NK-92 (cell line): ENCODE results near the gene EXOC3L2.

Experiments used
- DNase-seq: peaks from one replicate; lab custom pipeline; 2025; ENCODE audit not compliant: unreplicated experiment; lab: John Stamatoyannopoulos, UW

Gene EXOC3L2

DNA sequence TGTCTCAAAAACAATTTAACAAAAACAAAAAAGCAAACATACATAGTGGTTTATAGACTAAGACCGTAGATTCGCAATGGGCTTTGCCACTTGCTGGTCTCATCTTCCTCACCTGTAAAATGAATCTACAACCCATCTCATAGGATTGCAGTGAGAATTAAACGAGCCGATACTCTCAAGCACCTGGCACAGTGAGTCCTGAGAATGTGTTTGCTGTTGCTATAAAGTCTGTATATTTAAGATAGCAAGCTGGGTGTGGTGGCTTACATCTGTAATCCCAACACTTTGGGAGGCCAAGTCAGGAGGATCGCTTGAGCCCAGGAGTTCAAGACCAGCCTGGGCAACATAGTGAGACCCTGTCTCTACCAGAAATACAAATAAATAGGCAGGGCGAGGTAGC lies 22.5 kb downstream of the EXOC3L2 start:
- DNase-seq = no peak

DNA sequence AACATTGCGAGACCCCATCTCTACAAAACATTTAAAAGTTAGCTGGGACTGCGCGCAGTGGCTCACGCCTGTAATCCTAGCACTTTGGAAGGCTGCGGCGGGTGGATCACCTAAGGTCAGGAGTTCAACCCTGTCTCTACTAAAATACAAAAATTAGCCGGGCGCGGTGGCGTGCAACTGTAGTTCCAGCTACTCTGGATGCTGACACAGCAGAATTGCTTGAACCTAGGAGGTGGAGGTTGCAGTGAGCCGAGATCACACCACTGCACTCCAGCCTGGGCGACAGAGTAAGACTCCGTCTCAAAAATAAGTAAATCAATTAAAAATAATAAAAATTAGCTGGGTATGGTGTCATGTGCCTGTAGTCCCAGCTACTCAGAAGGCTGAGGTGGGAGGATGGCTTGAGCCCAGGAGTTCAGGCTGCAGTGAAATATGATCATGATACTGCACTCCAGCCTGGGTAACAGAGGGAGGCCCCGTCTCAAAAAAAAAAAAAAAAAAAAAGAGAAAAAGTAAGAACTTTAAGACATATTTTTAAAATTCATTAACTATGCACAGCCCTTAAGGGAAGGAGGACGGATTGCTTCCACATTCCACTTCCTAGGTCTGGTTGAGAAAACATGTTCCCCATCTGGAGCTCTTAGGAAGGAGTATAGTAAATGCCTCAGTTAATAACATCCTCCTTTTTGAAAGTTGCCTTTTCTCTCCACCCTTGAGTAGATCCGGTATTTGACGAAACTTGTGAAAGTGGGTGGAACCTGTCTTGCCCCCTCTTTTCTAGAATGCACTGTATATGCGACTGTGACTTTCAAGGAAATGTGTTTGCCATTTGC lies 26.1 kb downstream of the EXOC3L2 start:
- no peak for DNase-seq

DNA sequence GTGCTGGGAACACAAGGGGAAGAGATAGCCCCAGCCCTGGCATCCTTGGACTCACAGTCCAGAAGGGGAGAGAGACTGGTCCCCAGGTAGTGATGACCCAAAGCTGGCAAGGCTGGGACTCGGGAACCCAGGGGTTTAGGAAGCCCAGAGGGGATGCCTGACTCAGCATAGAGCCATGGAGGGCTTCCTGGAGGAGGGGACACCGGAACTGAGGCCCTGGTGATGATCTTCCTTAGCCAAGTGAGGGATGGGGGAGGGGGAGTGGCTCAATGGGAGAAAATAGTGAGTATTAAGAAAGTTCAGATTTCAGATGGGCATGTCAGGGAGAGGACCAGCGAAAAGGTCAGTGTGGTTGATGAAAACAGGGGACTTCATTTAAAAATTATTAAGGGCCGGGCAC lies 26.8 kb downstream of the EXOC3L2 start:
- no peak for DNase-seq

DNA sequence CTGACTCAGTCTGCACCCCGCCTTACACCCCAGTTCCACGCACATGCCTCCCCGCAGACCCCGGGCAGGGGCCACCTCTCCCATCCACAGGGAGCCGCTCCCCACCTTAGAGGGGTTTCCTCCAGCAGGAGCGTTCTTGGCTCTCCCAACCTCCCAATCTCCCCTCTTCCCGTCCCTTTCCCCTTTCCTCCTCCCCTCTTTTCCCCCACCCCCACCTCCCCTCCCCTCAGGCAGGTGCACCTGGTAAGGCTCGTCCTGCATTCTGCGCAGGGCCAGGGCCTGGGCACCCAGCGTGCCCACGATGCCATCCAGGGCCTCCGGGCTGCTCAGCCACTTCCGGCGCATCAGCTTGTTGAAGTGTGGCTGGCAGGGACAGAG lies 27.3 kb downstream of the EXOC3L2 start:
- no peak for DNase-seq

DNA sequence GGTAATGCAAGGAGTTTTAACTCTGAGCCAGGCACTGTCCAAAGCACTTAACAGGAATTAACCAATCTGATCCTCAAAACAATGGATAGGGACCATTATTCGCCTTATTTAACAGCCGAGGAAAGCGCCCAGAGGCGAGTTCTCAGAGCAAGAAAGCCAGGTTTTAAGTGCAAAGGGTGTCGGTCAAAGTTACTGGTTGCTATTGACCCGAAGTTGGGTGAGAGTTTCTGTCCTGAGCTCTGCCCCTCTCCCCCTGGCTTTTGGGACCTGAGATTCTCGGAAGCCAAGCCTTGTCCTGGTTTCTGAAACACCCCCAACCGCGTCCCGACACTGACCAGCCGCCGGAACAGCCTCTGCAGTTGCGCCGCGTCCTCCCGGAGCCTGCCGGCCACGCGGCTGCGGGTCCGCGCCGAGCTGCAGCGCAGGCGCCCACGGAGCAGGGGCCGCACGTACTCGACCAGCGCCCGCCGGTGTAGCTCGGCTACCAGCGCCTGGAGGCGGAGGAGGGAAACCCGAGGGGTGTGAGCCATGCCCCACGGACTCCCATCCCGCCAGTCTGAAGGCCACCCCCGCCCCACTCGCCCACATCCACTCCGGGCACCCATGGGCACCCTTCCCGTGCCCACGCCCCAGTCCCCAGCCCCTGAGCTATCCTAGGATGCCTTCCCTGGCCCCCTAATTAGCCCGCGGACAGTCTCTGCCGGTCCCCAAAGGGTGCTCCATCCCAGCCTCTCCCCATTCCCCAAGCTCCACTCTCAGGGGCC lies 27.8 kb downstream of the EXOC3L2 start:
- no peak for DNase-seq

DNA sequence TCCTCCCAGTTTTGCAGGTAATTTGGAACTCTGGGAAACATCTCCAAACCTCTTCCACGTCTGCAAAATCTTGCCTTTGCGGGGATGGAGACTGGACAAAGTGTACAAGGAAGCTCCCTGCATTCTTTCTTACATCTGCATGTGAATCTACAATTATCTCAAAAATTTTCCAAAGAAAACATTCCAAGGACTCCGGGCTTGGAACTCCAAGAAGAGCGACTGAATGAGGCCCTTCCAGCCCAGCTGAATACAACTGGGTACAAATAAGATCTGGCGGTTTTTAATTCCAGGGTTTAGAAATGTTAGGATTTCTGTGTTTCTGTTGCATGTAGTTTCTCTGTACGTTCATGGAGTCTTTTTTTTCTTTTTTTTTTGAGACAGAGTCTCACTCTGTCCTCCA lies 28.5 kb downstream of the EXOC3L2 start:
- DNase-seq = no peak

DNA sequence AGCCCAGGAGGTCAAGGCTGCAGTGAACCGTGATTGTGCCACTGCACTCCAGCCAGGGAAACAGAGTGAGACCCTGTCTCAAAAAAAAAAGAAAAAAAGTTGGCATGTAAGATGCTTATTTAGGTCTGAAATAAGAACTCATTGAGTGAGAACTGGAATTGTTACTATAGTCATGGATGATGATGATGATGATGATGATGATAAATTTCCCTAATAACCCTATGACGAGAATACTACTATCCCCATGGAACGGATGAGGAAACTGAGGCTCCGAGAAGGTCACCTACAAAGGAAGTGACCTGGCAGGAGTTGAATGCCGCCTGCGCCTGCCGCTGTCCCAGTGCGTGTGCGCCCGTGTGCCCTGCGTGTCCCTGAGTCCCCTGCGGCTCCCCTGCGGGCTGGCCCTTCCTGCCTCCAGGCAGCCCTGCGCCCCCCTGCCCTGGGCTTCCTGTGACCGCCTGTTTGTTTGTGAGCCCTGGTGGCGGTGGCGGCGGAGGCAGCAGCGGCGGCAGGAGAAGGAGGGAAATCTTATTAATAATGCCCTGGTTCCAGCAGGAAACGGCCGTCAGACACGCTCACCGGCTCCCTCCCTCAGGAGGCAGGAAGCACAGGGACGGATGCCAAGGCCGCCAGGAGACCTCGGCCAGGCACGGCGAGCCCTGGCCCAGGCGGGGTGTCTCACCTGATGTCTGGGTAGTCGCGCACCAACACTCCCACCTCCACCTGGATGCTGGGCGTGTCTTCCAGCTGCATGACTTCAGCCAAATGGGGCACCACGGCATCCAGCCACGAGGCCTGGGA lies 29.6 kb downstream of the EXOC3L2 start:
- DNase-seq = no peak

DNA sequence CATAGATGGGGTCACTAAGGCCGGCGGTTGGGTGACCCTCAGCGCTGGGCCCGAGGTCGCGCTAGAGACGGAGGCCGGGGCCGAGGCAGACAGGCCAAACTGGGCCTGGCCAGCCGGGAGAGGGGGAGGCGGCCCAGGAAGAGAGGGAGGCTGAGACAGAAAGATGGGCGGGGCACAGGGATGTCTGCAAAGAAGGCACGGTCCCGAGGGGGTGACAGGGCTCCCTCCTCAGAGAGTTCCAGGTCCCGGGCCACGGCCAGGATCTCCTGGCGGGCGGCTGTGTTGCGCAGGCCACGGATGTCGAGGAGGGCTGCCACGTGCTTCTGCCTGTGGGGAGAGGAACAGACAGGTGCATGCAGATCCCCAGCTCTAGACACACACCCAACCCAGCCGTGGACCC lies 32.2 kb downstream of the EXOC3L2 start:
- no peak for DNase-seq

DNA sequence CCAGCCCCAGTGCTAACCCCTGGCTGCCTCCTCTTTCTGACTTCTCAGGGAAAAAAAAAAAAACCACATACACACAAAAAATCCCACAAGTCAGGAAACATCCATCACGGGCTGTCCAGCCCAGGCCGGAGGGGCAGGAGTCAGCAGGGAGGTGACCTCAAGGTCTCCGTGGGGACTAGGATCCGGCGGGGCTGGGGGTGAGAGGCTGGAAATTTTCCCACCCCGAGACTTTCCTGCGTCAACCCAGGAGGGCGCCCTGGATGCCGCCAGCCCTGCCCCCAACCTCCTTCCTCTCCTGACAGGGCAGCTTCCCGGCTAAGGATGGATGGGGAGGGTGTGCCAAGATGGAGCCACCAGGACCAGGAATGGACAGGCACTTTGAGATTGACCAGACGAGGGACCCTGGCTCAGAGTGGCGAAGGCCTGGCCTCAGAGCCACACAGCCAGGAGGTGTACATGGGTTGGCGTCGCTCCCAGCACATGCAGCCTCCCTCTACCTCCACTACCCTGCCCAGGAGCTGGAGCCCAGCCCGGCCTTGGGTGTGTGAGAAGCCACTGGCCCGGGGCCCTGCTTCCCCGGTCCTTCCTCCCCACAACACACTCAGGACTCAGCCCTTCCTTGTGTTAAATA lies 33.3 kb downstream of the EXOC3L2 start:
- no peak for DNase-seq

DNA sequence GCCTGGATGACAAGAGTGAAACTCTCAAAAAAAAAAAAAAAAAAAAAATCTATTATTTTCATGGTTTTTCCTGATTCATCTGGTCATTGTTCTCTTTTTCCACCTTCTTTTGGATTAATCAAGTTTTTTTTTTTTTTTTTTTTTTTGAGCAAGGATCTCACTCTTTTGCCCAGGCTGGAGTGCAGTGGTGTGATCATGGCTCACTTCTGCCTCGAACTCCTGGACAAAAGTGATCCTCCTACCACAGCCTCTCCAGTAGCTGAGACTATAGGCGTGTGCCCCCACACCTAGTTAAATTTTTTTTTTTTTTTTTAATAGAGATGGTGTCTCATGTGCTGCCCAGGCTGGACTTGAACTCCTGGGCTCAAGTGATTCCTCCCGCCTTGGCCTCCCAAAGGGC lies 38.9 kb downstream of the EXOC3L2 start:
- DNase-seq = no peak

DNA sequence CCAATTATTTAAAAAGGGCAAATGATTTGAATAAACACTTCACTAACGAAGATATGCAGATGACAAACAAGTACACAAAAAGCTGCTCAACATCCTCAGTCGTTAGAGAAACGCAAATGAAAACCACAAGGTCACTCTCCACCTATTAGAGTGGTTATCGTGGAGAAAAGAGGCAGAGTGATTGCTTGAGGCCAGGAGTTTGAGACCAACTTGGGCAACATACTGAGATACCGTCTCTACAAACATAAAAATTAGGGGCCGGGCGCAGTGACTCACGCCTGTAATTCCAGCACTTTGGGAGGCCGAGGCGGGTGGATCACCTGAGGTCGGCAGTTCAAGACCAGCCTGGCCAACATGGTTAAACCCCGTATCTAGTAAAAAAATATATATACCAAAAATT lies 39.4 kb downstream of the EXOC3L2 start:
- no peak for DNase-seq

DNA sequence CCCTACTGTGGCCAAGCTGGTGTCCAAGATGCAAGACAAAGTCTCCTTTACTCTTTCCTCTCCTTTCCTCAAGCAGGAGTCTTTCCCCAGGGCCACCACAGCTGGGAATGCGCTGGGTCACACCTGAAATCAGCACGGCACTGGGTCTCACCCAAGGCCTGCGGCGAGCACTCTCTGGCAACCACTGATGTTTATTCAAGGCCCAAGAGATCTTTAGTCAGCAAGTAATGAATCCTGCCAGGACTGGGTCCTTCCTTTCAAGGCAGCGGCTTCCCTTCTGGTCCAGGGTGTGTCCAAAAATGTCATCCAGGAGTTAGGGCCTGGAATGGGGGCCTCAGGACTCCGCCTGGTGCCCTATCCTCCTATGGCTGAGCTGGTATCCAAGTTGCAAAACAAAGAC lies 42.6 kb downstream of the EXOC3L2 start:
- DNase-seq = no peak

DNA sequence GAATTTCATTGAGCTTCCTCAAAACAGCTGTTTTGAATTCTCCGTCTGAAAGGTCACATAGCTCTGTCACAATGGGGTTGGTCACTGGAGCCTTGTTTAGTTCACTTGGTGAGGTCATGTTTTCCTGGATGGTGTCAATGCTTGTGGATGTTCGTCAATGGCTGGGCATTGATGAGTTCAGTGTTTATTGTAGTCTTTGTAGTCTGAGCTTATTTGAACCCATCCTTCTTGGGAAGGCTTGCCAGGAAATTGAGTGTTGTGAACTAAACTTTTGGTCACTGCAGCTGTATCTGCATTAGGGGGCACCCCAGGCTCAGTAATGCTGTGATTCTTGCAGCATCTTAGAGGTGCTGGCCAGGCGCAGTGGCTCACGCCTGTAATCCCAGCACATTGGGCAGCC lies 44.6 kb downstream of the EXOC3L2 start:
- no peak for DNase-seq

DNA sequence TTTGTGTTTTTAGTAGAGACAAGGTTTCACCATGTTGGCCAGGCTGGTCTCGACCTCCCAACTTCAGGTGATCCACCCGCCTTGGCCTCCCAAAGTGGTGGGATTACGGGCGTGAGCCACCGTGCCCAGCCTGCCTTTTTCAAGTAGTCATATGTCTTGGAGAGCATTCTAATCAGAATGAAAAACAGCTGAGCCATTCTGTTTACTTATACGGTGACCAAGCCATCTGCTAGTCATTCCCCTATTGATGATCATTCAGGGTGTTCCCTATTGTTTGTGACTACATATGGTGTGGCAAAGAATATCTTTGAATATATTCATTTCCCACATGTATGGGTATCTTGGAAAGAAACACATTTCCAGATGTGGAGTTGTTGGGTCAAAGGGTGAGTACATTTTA lies 49.4 kb downstream of the EXOC3L2 start:
- no peak for DNase-seq

DNA sequence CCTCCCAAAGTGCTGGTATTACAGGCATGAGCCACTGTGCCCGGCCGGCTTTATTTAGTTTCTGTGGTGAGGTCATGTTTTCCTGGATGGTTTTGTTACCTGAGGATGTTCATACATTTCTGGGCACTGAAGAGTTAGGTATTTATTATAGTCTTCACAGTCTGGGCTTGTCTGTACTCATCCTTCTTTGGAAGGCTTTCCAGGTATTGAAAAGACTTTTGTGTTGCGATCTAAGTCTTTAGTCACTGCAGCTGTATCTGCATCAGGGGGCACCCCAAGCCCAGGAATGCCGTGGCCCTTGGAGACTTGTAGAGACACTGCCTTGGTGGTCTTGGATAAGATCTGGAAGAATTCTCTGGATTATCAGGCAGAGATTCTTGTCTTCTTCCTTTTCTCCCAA lies 53.8 kb downstream of the EXOC3L2 start:
- no peak for DNase-seq

DNA sequence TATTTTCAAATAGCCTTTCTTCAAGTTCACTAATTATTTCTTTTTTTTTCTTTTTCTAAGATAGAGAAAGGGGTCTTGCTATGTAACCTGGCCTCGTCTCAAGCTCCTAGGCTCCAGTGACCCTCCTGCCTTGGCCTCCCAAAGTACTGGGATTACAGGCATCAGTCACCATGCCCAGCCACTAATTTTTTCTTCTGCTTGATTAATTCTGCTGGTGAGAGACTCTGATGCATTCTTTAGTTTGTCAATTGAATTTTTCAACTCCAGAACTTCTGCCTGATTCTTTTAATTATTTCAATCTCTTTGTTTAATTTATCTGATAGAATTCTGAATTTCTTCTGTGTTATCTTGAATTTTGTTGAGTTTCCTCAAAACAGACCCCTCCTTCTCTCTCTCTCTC lies 55.2 kb downstream of the EXOC3L2 start:
- no peak for DNase-seq

DNA sequence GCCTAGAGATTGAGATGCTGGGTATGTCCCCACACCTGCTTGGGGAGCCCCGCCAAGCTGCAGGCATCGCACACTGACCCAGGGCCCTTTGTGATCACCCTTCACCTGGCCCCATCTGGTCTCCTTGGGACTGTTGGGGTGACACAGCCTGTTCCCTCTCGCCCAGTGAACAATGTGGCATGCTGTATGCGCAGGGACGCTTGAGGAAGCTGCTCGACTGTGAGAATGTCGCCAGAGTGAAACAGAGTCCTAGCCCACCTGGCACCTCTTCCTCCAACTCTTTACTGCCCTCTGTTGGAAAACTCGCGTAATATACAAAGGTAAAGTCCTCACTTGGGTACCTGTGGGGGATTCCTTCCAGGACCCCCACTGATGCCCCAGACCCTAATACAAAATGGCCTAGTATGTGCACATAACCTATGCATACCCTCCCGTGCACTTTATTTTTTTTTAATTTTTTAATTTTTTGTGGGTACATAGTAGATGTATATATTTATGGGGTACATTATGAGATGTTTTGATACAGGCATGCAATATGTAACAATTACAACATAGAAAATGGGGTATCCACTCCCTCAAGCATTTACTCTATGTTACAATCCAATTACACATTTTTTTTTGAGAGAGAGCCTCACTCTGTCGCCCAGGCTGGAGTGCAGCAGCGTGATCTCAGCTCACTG lies 57.6 kb downstream of the EXOC3L2 start:
- DNase-seq = no peak

DNA sequence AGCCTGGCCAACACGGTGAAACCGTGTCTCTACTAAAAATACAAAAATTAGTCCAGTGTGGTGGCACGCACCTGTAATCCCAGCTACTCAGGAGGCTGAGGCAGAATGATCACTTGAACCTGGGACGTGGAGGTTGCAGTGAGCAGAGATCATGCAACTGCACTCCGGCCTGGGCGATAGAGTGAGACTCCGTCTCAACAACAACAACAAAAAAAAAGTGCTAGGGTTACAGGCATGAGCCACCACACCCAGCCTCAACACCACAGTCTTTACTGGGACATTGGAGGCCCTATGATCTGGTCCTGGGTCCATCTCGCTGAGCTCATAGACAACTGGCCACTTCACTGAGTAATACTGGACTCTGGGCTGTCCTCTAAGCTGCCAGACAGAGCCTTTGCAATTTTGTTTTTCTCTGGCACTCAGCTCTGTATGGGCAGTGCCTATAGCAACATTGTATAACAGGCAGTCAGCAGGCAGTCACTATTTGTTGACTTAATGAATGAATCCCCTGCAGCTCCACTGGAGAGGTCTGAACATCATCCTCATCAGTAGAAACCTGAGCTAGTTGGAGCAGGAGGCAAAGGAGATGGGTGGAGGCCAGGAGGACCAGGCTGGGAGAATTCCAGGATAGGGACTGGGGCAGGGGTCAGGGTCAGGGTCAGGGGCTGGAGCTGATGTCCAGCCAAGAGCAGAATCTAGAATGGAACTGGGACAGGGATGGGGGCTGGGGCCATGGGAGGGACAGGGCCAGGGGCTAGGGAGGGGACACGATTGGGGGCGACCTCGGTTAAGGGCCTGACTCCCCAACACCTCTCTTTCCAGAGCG lies 58.5 kb downstream of the EXOC3L2 start:
- no peak for DNase-seq

DNA sequence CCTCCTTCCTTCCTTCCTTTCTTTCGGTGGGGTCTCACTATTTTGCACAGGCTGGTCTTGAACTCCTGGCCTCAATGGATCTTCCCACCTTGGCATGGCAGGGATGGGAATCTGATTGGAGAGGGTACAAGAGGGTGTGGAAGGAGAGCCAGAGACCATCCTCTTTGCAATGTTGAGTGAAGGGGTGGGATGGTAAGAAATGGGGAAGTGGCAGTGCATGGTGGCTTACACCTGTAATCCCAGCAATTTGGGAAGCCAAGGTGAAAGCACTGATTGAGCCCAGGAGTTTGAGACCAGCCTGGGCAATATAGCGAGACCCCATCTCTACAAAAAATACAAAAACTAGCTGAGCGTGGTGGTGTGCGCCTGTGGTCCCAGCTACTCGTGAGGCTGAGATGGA lies 61.1 kb downstream of the EXOC3L2 start:
- DNase-seq = no peak

DNA sequence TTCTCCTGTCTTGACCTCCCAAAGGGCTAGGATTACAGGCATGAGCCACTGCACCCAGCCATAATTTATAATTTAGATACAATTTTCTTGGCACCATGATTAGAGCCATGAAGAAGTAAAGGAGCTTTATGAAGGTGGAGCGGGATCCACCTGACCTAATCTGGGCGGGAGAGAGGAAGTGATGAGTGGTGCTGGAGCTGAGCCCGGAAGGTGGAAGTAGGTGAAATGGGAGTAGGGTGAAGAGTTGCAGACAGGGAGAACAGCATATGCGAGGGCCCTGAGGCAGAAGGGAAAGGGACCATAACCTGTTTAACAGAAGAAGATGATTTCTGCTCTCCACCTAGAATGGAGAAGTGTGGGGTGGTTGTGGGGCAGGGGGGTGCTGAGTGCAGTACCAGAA lies 62.4 kb downstream of the EXOC3L2 start:
- DNase-seq = no peak
